SU-DHL-6 (cell line): ENCODE results near the gene MYRF.

Experiments used
- H2AFZ ChIP-seq: fragments of 200-600 bp; sonication (generic); 2 replicates; pipeline ENCODE4 v1.6.1; 2014; ENCODE audit warnings: low read depth, mild to moderate bottlenecking, moderate library complexity, mixed read lengths, antibody characterized with exemption, low read length; ENCODE audit not compliant: severe bottlenecking
- H3F3A ChIP-seq: fragments of 200-600 bp; shearing (Covaris generic); 2 replicates; pipeline ENCODE4 v1.6.0; 2016; ENCODE audit warnings: antibody characterized with exemption, mild to moderate bottlenecking; ENCODE audit not compliant: insufficient read depth
- H3K27ac ChIP-seq: fragments of 200-600 bp; sonication (generic); 2 replicates; pipeline ENCODE4 v1.5.1; 2016; ENCODE audit warnings: low read depth, mild to moderate bottlenecking, low read length, moderate library complexity, mixed read lengths
- H3K27me3 ChIP-seq: fragments of 200-600 bp; sonication (generic), shearing (Covaris generic); 2 replicates; pipeline ENCODE4 v1.6.0; 2014; ENCODE audit warnings: mild to moderate bottlenecking, low read length
- H3K36me3 ChIP-seq: fragments of 200-600 bp; sonication (generic); 2 replicates; pipeline ENCODE4 v1.6.1; 2014; ENCODE audit warnings: mild to moderate bottlenecking, low read length, mixed read lengths
- H3K4me2 ChIP-seq: fragments of 300-600, 200-600 bp; shearing (Covaris generic), sonication (generic); 2 replicates; pipeline ENCODE4 v1.6.0; 2014; ENCODE audit warnings: low read length, low read depth, mild to moderate bottlenecking; ENCODE audit not compliant: poor library complexity, severe bottlenecking
- H3K4me3 ChIP-seq: fragments of 200-600 bp; sonication (generic); 2 replicates; pipeline ENCODE4 v1.5.1; 2014; ENCODE audit warnings: antibody characterized with exemption, low read length, mild to moderate bottlenecking, mixed read lengths; ENCODE audit not compliant: insufficient read depth, poor library complexity, severe bottlenecking
- H3K79me2 ChIP-seq: fragments of 200-600 bp; sonication (generic); 2 replicates; pipeline ENCODE4 v1.6.1; 2014; ENCODE audit warnings: mild to moderate bottlenecking, low read length, moderate library complexity; ENCODE audit not compliant: insufficient read depth
- H3K9ac ChIP-seq: fragments of 200-600 bp; sonication (generic); 2 replicates; pipeline ENCODE4 v1.7.0; 2014; ENCODE audit warnings: mild to moderate bottlenecking, low read length
- H3K9me2 ChIP-seq: fragments of 200-600 bp; sonication (generic); replicated peaks from 2 replicates; pipeline ENCODE4 v1.6.1; 2014; ENCODE audit warnings: low read length; ENCODE audit not compliant: insufficient read depth
- H3K9me3 ChIP-seq: fragments of 200-600 bp; sonication (generic); 2 replicates; pipeline ENCODE4 v1.6.1; 2014; ENCODE audit warnings: low read length, mixed read lengths; ENCODE audit not compliant: insufficient read depth
- H4K20me1 ChIP-seq: fragments of 200-600 bp; sonication (generic); 2 replicates; pipeline ENCODE4 v1.6.1; 2014; ENCODE audit warnings: low read depth, mild to moderate bottlenecking, antibody characterized with exemption, low read length, moderate library complexity, mixed read lengths
- EZH2phosphoT487 ChIP-seq: fragments of 200-600 bp; sonication (generic), shearing (Covaris generic); conservative IDR thresholded peaks from 2 replicates; pipeline ENCODE4 v1.6.1; 2018; ENCODE audit warnings: mild to moderate bottlenecking, antibody characterized with exemption, low read length, moderate library complexity, mixed read lengths
- TF ChIP-seq, protein P1 (sequence below): fragments of 200-600 bp; sonication (generic); IDR thresholded peaks from one replicate; pipeline ENCODE4 v1.5.1; 2017; ENCODE audit warnings: antibody characterized with exemption, mild to moderate bottlenecking, low read length, moderate library complexity; ENCODE audit not compliant: insufficient read depth, poor library complexity, severe bottlenecking

MYRF gene

DNA sequence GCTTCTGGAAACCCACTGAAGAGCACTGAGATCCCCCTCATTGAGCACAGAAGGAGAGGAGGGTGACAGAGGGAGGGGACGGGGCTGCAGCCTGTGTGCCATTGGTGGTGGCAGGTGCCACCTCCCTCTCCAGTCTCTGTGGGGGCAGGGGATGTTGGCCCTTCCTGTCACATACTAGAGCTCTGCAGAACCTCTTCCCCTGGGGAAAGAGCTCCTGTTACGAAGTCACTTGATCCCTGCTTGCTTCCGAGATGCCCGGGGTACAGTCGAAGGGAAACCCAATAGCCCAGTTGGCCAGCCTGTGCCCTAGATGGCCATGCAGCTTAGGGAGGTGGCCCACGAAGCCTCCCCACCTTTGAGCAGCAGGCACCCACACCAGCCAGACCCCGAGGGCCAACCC is 42.9 kb upstream of the MYRF start:
- no peaks in the 10 kb centered on the region for H3K9me2 ChIP-seq
- H3K79me2 ChIP-seq, result no peaks in the 10 kb centered on the region
- no peaks in the 10 kb centered on the region for H3K36me3 ChIP-seq
- TF ChIP-seq, protein P1, sequence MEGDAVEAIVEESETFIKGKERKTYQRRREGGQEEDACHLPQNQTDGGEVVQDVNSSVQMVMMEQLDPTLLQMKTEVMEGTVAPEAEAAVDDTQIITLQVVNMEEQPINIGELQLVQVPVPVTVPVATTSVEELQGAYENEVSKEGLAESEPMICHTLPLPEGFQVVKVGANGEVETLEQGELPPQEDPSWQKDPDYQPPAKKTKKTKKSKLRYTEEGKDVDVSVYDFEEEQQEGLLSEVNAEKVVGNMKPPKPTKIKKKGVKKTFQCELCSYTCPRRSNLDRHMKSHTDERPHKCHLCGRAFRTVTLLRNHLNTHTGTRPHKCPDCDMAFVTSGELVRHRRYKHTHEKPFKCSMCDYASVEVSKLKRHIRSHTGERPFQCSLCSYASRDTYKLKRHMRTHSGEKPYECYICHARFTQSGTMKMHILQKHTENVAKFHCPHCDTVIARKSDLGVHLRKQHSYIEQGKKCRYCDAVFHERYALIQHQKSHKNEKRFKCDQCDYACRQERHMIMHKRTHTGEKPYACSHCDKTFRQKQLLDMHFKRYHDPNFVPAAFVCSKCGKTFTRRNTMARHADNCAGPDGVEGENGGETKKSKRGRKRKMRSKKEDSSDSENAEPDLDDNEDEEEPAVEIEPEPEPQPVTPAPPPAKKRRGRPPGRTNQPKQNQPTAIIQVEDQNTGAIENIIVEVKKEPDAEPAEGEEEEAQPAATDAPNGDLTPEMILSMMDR, result no peak
- TF ChIP-seq EZH2phosphoT487, result no peak
- no peak overlapping the region for H3K4me2 ChIP-seq
- no peaks in the 10 kb centered on the region for H3K9me3 ChIP-seq
- H2AFZ ChIP-seq, result no peak overlapping the region
- no peak overlapping the region for H3K9ac ChIP-seq
- no peak overlapping the region for H3K4me3 ChIP-seq
- no peak overlapping the region for H3K27ac ChIP-seq
- H3K27me3 ChIP-seq, result no peaks in the 10 kb centered on the region
- H3F3A ChIP-seq, result no peaks in the 10 kb centered on the region
- H4K20me1 ChIP-seq, result no peaks in the 10 kb centered on the region

DNA sequence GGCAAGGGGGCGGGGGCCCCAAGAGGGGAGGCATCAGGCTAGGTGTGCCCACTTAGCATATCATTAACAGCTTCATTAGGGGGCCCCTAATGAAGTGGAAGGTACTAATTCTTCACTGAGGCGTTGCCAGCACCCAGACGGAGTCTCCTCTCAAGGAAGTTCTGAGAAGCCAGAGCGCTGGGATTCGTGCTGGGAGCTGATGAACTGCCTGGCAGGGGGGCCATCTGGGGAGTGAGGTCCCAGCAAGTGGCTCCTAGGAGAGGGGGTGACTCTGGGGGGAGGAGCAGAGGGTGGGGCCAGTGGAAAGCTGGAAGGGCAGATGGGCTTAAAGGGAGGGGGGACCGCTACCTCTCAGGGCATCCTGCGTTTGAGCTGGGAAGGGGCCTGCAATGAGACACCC is 42.4 kb upstream of the MYRF start:
- H3K27ac ChIP-seq, result no peak overlapping the region
- H3F3A ChIP-seq, result no peaks in the 10 kb centered on the region
- H3K79me2 ChIP-seq, result no peaks in the 10 kb centered on the region
- H3K27me3 ChIP-seq, result no peaks in the 10 kb centered on the region
- H3K4me3 ChIP-seq, result no peak overlapping the region
- no peaks in the 10 kb centered on the region for H4K20me1 ChIP-seq
- H3K9me3 ChIP-seq, result no peaks in the 10 kb centered on the region
- H3K4me2 ChIP-seq, result no peak overlapping the region
- H3K36me3 ChIP-seq, result no peaks in the 10 kb centered on the region
- H2AFZ ChIP-seq, result no peak overlapping the region
- no peak overlapping the region for H3K9ac ChIP-seq
- no peak for TF ChIP-seq EZH2phosphoT487
- TF ChIP-seq, protein P1, result no peak
- no peaks in the 10 kb centered on the region for H3K9me2 ChIP-seq

DNA sequence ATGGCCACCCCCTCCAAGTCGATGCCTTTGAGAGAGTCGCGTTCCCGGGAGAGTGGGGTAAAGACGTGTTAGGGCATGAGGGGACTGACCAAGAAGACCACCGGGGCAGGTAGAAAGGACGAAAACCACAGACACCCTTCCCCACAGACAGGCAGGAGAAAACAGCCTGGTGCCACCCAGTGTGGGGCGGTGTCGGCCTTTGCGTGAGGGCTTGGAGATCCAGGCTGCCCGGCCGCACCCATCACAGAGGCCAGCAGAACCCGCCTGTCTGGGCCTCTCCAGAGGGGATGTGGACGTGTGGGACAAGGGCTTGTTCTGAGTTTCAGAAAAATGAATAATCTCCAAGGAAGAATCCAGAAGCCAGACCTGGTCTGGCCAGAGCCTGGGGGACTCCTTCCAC is 41.4 kb upstream of the MYRF start:
- Histone ChIP-seq H3K4me2 (no peak overlapping the region), H3K27me3 (no peaks in the 10 kb centered on the region), H3F3A (no peaks in the 10 kb centered on the region), H2AFZ (no peak overlapping the region), H3K9me3 (no peaks in the 10 kb centered on the region), H3K79me2 (no peaks in the 10 kb centered on the region), H3K36me3 (no peaks in the 10 kb centered on the region), H3K4me3 (no peak overlapping the region), H3K9me2 (no peaks in the 10 kb centered on the region), H3K9ac (no peak overlapping the region), H3K27ac (no peak overlapping the region), H4K20me1 (no peaks in the 10 kb centered on the region)
- no peak for TF ChIP-seq EZH2phosphoT487
- TF ChIP-seq, protein P1, result no peak
